OCI-M2 (cell line): Measurements from ENCODE around the gene PXDN.

Experiments used
- DNase-seq: peaks from one replicate; lab custom pipeline; 2025; ENCODE audit not compliant: unreplicated experiment; lab: John Stamatoyannopoulos, UW

The PXDN gene

DNA sequence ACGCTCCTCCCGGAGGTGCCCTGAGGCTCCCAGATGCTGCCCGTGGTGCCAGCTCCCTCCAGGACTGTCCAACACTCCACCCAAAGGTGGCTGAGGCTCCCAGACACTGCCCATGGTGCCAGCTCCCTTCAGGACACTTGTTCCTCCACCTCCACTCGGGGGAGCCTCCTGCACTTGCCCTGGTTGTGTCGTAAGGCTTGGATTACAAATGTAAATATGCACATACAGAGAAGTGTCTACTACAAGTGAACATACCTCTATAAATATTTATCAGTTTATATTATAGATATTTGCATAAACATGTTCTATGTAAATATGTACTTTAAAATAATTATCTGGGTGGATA, 143.3 kb downstream of the PXDN start:
- no peak for DNase-seq

DNA sequence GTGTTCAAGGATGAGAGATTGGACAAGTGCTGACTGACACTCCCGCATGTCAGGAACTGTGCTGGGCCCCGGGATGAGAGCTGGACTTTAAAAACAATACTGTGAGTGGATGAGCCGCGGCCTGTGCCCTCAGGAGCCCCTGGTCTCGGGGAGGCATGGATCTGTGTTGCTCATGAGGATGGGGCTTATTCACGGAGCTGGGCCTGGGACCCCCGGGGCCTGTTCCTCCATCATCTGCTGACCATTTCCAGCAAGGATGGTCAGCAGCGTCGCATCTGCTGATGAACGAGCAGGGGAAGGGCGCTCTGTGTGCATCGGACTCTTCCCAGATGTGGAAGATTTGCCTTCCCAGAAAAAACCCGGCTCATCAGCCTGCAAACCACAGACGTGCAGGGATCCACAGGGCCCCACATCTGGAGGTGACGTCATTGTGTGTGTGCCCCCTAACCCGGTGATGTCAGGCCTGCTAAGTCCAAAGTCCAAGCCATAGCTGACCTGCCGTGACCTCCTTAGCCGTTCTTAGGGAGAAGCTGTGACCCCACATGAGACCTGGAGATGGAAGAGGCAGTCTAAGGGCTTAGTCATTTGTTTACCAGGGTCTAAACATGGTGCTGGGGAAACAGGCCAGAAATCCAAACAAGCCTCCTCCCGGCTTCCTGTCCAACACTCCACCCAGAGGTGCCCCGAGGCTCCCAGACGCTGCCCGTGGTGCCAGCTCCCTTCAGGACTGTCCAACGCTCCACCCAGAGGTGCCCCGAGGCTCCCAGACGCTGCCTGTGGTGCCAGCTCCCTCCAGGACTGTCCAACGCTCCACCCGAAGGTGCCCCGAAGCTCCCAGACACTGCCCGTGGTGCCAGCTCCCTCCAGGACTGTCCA, 143.9 kb downstream of the PXDN start:
- DNase-seq = no peak

DNA sequence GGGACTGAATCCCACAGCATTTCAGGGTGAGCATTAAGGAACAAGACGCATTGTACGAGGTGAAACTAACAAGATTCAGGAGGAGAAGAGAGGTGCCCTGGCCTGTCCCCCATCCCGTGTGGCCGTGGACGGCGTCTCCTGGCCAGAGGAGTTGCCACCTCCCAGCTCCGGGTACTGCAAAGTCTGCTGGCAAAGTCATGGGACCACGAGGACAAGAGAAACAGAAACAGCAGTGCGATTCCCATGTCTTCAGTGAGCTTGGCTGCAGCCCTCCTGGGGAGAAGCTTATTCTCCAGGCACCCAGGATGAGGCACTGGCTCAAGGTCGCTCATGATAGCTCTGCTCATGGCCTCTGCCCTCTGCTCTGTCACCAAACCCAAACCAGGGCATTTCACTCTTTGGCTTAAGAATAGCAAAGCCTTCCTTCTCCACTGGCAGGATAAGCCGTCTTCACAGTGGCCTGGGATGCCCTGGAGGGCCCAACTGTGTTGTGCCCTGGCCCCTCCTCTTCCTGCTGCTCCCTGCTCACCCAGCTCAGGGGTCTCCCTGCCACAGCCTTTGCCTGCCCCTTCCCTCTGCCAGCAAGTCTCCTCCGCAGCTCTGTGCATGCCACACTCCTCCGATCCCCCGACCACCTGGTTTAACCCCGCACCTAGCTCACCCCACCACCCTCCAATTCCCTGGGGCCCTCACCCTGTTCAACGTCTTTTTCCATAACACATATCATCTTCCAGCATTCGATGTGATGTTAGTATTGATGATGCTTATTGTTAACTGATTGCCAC, 144.8 kb downstream of the PXDN start:
- no peak for DNase-seq

DNA sequence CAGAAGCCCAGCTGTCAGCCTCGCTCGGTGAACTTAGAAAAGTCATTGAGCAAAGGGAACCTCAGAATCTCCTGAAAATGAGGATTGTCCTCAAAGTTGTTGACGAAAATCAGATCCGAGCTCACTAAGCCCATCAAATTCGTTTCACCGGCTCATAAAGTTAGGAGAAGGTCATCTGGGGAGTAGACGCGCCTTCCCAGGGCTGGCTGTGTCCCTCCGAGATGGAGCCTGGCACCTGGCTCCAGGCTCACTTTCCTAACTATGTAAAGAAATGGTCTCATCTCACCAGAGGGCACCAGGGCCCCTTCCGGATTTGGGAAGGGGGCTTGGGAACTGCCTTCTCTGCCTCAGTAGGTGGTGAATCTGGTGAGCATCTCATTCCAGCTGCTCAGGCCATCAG, 145.5 kb downstream of the PXDN start:
- DNase-seq = no peak

DNA sequence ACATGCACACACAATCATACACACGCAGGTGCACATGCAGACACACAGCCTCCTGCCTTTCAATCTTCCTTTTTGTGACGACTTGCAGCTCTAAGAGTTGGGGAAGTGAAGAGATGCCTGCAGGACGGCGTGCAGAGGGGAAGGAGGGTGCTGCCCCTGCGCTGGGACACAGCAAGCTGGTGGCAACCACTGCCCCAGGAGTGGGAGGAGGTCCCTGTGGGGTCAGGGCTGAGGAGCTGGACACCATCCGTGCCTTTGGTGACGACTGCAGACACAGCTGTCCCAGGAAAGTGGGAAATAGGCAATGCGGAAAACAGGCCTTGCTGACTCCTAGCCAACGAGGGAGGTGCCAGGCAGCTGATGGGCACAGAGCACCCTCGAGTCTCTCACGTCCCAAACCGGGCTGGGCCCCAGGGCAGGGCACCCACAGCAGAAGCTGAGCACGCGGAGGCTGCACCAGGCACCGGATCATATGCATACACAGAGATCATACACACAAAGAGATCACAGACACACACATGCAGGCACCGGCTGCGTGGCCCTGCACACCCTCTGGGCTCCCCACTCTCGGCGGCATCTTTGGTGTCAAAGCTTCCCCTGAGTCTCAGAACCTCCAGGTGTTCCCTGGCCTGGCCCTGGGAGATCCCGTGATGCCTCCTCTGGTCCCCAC, 146.1 kb downstream of the PXDN start:
- no peak for DNase-seq

DNA sequence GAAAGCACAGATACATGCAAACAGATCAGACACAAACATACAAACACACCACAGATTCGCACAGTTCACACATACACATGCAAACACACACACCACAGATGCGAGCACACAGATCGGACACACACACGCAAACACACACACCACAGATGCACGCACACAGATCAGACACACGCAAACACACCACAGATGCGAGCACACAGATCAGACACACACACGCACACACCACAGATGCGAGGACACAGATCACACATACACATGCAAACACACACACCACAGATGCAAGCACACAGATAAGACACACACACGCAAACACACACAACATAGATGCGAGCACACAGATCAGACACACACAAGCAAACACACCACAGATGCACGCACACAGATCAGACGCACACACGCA, 149.0 kb downstream of the PXDN start:
- no peak for DNase-seq

DNA sequence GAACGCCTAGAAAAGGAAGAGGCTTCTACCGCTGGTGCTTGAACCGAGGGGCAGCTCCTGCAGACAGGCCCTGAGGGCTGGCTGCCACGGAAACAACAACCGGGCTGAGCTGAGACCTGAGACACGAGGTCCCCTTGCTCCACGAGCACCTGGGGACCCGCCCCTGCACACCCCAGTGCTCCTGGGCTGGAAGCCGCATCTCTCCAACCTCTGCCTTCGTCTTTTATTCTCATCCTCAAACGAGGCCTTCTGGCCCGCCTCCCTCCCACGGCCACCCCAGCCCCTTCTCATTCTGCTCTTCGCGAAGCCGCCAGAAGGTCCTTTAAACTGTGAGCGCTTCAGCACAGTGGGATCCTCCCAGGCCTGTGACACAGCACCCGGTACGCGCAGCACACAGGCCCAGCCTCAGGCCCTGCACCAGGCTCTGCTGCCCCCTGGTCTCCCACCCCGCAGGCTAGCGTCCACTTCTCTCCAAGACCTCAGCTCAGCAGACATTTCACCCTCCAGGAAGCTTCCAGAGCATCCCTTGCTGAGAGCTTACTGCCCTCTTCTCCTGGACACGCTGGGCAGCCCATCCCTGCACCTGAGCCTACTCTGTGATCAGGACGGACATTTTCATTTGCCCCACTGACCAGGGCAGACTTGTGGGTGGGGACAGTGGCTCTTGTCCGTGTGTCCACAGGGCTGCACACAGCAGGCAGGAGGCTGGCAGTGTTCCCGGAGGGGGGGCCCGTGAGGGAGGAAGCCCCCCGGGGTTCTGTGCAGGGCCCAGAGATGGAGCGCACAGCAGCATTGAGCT, 149.7 kb downstream of the PXDN start:
- no peak for DNase-seq

DNA sequence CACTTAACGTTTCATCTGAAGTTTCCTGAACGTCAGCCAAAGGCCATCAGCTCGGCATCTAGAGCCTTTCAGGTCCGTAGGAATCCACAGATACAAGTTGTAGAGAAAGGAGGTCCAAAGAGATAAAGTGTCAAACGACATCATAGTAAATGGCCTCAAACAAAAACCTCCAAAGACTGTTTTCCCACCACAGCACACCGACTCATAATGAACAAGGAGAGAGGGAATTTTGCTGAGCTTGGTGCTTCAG, 150.3 kb downstream of the PXDN start:
- DNase-seq = no peak

DNA sequence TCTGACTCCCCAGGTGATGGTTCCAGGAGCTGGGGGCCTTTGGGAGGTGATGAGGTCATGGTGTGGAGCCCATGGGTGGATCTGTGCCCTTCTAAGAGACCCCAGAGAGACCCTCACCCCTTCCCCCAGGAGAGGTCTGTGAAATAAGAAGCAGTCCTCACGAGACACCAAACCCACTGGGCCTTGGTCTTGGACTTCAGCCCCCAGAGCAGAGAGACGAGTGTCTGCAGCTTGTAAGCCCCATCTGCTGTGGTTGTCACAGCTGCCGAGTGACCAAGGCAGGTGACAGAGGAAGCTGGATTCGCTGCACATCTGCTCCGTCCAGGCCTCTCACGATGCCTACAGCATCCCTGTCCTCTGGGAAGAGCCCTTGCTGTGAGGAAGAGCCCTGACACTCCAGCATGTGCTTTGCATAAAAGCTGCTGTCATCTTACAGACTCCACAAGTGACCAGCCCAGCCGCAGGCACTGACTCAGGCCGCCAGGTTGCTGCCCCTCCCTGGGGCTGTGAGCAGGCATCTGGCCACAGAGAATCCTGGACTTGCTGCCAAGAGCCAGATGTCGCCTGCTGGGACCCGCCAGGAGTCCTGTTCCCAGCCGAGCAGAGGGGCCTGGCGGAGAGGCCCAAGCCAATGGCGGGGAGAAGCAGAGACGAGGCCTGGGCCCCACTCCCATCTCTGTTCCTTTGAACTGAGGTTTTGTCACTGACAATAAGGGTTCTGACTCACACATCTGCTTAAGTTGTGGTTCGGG, 150.8 kb downstream of the PXDN start:
- no peak for DNase-seq

DNA sequence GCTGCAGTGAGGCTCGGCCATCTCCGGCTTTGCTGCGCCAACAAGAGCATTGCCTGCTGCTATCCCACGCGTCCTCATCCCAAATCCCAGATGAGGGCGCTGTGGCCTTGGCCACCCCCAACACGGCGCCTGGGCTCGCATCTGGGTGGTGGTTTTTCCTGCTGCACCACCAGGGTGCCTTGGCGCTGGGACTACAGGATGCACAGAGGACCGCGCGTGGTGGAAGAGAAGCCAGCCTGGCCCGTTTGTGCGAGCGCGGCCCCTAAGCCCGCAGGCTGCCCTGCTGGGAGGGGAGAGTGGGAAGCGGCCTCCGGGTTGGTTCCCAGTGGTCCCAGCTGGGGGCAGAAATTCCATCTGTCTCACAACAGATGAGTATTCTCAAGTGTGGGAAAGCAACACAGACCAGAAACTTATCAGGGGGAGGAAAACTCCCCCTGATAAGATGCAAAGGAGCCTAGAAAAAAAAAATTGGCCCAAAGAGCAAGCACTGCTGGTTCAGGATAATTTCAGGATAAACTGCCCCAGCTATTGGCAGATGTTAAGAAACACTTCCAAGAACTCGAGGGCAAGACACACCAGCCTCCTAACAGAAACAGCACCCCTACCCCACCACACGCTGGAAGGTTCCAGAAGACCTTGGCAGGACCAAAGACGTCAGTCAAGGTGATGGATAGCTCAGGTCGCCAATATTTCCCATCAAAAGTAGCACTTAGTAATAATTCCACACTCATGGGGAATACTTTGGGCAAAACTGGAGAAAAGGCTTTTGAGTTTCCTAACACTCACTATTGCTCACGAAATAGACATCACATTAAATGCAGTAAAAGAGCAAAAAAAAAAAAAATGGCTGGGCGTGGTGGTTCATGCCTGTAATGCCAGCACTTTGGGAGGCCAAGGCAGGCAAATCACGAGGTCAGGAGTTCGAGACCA, 152.1 kb downstream of the PXDN start:
- no peak for DNase-seq

DNA sequence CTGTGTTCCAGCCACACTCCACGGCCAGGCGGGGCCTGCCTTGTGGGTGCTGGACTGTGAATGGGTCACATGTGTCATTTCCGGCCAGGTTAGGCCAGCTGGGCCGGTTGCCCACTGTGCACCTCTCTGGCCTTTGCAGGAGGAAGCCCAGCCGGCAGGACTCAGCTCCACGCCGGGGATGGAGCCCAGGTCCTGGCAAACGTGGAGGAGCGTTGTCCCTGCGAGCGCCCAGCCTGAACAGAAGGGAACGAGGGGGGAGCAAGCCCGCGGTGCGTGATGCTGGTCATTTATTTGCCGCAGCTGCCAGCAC, 152.9 kb downstream of the PXDN start:
- no peak for DNase-seq

DNA sequence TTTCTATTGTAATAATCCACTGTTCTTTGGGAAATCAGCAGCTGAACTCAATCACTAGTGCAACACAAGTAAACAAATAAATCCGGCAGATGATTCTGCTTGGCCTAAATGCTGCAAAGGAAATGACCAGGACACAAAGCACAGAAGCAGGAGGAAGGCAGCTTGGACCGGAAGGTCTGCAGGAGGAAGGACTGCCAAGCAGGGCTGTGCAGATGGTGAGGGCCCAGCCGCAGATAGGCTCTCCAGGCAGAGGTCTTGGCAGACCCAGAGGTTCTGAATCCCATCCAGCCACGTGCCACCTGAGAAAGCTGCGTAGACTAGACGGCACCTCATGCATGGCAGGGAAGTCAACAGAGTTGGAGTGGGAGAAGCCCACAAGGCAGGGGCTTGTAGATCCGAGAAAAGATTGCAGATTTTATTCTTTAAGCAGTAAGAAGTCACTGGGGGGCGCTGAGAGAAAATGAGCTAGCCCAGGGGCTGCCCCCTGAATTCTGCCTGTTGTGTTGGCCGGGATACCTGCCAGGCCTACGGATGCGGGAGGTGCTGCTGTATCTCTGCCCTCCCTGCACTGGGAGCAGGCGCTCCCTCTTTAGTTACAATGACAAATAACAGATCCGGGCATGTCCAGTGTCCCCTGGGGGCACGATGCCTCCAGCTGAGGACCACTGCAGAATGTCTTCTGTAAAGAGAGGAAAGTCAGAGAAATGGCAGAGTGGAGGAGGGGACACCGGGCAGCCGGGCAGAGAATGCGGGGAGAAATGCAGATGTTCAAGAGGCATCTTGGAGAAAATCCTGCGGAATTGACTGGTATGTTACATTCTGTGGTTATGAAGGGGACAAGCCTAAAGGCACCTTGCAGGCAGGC, 153.5 kb downstream of the PXDN start:
- DNase-seq = no peak

DNA sequence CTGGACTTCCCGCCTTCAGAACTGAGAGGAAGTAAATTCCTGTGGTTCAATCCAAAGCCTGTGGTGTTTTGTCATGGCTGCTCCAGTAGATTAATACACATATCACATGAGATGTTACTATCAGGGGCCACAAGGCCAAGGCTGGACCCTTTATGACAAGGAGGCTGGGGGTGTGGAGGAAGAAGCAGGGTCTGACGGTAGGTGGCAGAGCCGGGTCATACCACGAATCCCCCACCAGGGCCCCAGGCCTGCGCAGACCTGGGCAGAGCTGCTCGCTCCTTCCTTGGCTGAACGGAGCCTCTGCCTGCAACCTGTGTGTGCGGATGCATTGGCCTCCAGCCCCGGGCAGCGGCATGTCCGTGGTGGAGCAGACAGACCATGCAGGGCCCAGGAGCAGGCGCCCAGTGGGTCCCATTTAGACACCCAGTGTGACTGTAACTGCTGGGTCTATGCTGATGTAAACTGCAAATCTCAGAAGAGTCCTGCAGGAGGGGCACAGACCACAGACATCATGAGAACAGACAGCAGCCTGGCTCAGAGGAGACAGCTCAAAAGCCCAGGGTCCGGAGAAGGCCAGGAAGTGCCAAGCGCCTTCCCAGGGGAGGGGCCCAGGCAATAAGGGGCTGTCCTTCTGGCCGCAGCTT, 155.2 kb downstream of the PXDN start:
- DNase-seq = no peak

DNA sequence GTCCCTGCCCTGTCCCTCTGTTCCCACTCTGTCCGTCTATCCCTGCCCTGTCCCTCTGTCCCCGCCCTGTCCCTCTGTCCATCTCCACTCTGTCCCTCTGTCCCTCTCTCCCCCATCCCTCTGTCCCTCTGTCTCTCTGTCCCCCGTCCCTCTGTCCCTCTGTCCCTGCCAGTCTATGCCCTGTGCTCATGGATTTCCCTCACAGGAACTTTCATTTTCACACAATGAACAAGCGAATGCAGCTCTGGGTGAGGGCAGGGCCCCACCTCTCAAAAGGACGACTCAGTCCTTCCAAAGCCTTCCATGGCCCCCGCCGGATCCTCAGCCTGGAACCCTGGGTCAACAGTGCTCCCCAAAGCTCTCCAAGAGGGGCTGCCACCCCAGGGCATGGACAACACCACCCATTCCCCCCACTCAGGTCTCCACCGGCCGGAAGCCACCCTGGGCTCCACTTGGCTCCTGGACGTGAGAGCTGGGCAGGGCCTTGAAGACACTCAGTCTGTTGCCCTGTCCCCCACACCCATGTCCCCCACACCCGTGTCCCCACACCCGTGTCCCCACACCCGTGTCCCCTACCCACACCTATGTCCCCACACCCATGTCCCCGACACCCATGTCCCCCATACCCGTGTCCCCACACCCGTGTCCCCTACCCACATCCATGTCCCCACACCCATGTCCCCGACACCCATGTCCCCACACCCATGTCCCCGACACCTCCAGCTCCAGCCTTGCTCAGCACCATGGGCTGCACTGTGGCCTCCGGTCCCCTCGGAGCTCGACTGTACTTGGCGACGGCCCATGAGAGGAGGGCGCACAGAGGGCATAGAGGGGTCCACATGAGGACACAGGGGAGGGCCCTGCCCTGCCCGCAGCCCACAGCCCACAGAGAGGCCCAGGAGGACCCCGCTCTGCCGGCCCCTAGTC, 156.0 kb downstream of the PXDN start:
- DNase-seq = no peak

DNA sequence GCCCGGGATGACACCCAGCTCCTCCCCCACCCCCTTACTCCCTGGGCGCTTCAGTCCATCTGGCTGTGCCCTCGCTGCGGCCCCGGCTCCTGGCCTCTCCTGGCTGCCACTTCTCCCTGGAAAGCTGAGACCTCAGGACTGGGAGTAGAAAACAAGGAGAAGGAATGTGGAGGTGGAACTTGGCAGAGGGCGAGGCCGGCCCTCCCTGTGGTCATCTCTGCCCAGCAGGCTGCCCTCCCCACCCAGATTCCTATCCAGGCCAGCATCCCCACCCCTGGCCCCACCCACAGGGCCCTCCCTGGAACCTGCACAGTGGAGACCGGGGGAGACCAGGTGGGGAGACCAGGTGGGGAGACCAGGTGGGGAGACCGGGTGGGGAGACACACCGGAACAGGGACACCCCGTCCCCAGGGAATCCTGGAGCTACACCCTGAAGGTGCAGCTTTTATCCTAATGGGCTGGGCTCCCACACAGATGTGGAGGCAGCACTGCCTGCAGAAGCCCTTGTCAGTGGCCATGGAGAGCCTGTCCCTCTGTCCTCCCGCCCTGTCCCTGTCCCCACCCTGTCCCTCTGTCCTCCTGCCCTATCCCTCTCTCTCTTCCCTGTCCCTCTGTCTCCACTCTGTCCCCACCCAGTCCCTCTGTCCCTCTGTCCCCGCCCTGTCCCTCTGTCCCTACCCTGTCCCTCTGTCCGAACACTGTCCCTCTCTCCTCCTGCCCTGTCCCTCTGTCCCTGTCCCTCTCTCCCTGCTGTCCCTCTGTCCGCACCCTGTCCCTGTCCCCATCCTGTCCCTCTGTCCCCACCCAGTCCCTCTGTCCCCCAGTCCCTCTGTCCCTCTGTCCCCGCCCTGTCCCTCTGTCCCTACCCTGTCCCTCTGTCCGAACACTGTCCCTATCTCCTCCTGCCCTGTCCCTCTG, 157.1 kb downstream of the PXDN start:
- DNase-seq = no peak

DNA sequence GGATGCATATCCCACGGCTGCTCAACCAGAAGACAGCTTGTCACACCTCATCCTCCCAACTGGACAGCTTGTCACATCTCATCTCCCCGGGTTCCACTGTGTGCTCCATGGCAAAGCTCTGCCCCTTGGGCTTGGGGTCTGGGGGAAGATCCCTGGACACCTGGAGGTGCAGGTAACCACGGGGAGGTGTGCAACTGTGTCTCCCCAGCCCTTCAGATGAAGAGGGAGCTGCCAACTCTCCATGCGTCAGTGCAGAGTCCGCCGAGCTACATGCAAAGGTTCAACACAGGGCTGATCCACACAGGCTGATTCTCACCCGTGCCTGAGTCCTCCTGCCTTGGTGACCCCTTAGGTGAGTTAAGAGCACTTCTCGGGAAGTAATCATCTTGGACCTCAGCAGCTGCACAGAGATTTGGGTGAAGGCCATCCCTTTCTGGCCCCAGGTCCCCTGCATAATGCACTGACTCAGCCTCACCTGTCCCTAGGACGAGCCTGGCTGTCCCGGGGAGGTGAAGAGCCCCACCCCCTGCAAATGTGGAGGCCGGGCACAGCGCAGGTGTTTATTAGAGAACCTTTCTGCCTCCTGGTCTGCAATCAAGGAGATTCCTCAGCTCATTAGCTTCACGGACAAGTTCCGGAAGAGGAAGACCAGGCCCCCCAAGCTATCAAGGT, 157.9 kb downstream of the PXDN start:
- DNase-seq = no peak
